ENCODE results near the gene ARRB2. TPM values are rescaled to one million over a fixed set of nuclear protein-coding genes. Genes with fewer than 3 reads are reported as not detected.

ARRB2 gene
- total RNA-seq, 2 experiments from 2014 or later = 210 to 220 TPM

DNA sequence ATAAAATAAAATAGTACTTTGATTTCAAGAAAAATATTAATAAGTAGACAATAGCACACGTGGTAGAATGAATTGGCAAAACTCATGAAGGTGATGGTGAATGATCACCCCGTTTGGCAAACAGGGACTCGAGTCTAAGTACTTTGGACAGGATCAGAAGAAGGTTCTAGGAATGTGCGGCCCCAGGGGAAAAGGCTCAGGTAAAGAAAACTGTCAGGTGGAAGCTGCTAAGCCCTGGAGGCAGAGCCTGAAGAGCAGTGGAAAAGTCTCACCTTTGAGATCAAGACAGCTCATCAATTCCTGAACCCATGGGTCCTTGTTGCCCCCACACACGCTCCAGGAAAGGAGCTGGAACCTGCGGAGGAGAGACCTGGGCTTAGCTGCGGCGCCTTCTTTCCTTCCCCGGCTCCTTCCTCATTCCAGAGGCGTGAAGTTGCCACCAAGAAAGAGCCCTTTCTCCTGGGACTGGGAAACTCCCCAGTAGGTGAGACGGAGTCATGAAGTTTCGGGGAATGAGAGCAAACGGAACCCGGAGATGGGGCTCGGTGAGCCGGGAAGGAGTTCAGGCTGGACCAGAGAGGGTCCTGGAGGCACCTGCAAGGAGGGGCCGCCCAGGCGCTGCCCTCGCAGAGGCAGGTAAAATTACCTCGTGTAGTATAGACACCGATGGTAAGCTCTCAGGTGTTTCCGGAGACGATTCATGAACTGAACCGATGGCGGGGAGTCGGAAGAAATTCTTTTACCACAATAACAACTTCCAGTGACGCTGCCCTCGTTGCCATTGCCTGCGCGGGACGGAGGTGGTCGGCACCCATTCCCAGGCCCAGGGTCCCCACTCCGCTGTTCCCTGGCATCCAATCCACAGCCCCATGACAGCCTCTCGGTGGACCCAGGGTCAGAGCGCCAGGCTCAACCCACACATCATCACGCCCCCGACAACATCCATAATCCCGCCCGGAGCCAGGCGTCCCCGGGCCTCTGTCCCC, 28.0 kb downstream of the ARRB2 start:
- peaks cover 6 to 20% of the 10 kb centered on the region in 2 experiments for H3K27me3 ChIP-seq (ENCODE audit: control insufficient read depth in 1 of 2, insufficient read depth in 2 of 2, low read length in 2 of 2)
- ChIA-PET POLR2A (interaction anchor here (0.6 to 1.5 kb wide), 10 partner anchors 10 to 229 kb away, joined by 3 to 6 read pairs (median 3); partner anchors contain the start of genes ARRB2 and C17orf107), CTCF (interaction anchor here (1.7 to 1.8 kb wide), 2 partner anchors 28 to 52 kb away, joined by 6 to 10 read pairs; partner anchors contain the start of gene ARRB2)
- H3K36me3 ChIP-seq (ENCODE audit: insufficient read depth, low read length) = no peaks in the 10 kb centered on the region
- peaks cover 0 to 5% of the 10 kb centered on the region in 2 experiments for H3K9me3 ChIP-seq (ENCODE audit: control insufficient read depth in 1 of 2, insufficient read depth in 1 of 2, low read length in 2 of 2)
- no peak overlapping the region for H3K27ac ChIP-seq (ENCODE audit: low read depth in 1 of 2, low read length in 2 of 2)
- Mint-ChIP-seq H3K36me3 (ENCODE audit: low read depth) (peaks cover 6% of the 10 kb centered on the region), H3K27ac (peak overlapping the region; percentile 89), H3K4me1 (ENCODE audit: low read depth) (peaks cover 23% of the 10 kb centered on the region), H3K27me3 (peaks cover 25% of the 10 kb centered on the region), H3K4me3 (peak overlapping the region; percentile 97), H3K9me3 (no peaks in the 10 kb centered on the region)
- intact Hi-C loops (cut with DNase I, micrococcal nuclease) = loop anchor here in 1 of 2 experiments (5.0 kb wide), 1 partner anchor 36 kb away; the partner anchor contains the start of gene PELP1
- peak overlapping the region; percentile 72 for H3K4me3 ChIP-seq (ENCODE audit: low read length)
- no peak for TF ChIP-seq CTCF (IDR thresholded peaks at IDR 0.05)
- DNase-seq = peak in 7 of 14 experiments; percentile 18 to 68 (median 35)
- peaks cover 26% of the 10 kb centered on the region for H3K4me1 ChIP-seq (ENCODE audit: insufficient read depth, low read length)
- ATAC-seq (ENCODE audit: poor library complexity) = peak; percentile 61

DNA sequence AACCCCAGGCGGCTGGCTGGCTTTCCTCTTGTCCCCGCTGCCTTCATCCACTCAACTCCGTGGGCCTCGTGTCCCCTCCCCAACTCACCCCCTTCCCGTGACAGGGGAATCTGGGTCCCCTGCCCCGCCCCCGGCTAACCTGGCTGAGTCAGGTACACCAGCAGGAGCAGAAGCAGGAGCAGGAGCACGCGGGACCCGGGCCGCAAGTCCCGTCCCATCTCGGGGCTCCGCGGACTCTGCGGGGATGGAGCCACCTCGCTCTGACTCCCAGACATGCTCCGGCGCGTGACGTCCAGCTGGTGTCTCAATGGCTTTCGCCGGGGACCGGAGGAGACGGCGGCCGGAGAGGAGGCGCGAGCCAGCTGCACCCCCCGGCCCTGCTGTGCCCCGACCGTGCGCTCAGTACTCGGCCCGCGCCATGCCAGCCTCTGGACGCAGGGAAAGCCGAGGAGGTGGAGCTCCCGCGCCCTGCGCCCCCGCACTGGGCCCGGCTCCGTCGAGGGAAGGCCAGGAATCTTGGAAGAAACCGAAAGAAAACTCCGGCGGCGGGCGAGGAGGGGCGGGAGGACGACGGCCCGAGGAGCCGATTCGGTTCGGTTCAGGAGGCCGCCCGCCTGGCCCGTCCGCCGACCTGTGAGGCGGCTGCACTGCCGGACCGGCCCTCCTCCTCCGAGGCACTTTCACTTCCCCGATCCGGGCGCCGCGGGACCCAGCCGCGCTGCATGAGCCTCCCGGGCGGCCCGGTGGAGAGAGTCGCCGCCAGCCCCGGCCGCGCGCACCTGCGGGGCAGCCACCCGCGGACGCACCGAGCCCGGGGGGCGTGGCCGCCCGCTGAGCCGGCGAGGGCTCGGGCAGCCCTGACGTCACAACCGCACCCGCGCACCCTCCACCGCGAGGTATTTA, 28.9 kb downstream of the ARRB2 start, which contains the start of the genes CXCL16 and ZMYND15:
Gene CXCL16, minus strand, starts transcription at position 807 of the 903 bp plus-strand sequence. Its CDS starts 589 bp downstream, at position 218.
Gene ZMYND15, plus strand, starts transcription at position 712 of the 903 bp plus-strand sequence. CDS start 716 bp downstream, outside the sequence.
- no peak for TF ChIP-seq CTCF (IDR thresholded peaks at IDR 0.05)
- Mint-ChIP-seq H3K36me3 (ENCODE audit: low read depth) (peaks cover 3% of the 10 kb centered on the region), H3K27me3 (peaks cover 25% of the 10 kb centered on the region), H3K4me3 (peak within 1 kb of the TSS; percentile 97), H3K27ac (peak within 1 kb of the TSS; percentile 89), H3K9me3 (no peaks in the 10 kb centered on the region), H3K4me1 (ENCODE audit: low read depth) (peaks cover 23% of the 10 kb centered on the region)
- ChIA-PET POLR2A (interaction anchor here (0.7 to 1.5 kb wide), 10 partner anchors 9 to 228 kb away, joined by 3 to 6 read pairs (median 3); partner anchors contain the start of genes ARRB2, C17orf107 and PSMB6), CTCF (interaction anchor here (1.7 to 1.8 kb wide), 2 partner anchors 29 to 51 kb away, joined by 6 to 10 read pairs; partner anchors contain the start of gene ARRB2)
- Histone ChIP-seq H3K4me3 (ENCODE audit: low read length) (peak within 1 kb of the TSS; percentile 72), H3K36me3 (ENCODE audit: insufficient read depth, low read length) (no peaks in the 10 kb centered on the region), H3K4me1 (ENCODE audit: insufficient read depth, low read length) (peaks cover 24% of the 10 kb centered on the region), H3K27me3 (ENCODE audit: control insufficient read depth in 1 of 2, insufficient read depth in 2 of 2, low read length in 2 of 2) (peaks cover 6 to 20% of the 10 kb centered on the region in 2 experiments), H3K9me3 (ENCODE audit: control insufficient read depth in 1 of 2, insufficient read depth in 1 of 2, low read length in 2 of 2) (peaks cover 0 to 5% of the 10 kb centered on the region in 2 experiments), H3K27ac (ENCODE audit: low read depth in 1 of 2, low read length in 2 of 2) (no peak within 1 kb of the TSS)
- DNase-seq (peak in 13 of 14 experiments; percentile 40 to 89 (median 59)), ATAC-seq (ENCODE audit: poor library complexity) (peak; percentile 70)
- intact Hi-C loops (cut with DNase I, micrococcal nuclease) = loop anchor here in 1 of 2 experiments (5.0 kb wide), 1 partner anchor 37 kb away; the partner anchor contains the start of gene PELP1
